HEK293 (cell line): Measurements from ENCODE around the gene TBPL1.

Source experiments
- CTCF ChIP-seq: fragments of 450-650 bp; formaldehyde crosslinking; IDR thresholded peaks from 2 replicates; pipeline ENCODE4 v1.5.1; 2016; ENCODE audit warnings: missing biosample characterization, missing genetic modification characterization
- ELK4 ChIP-seq: IDR thresholded peaks from 2 replicates; pipeline ENCODE4 v1.6.1; 2011; ENCODE audit warnings: mild to moderate bottlenecking, low read depth, low read length, borderline replicate concordance
- GLIS2 ChIP-seq: fragments of 450-650 bp; formaldehyde crosslinking; IDR thresholded peaks from 2 replicates; pipeline ENCODE4 v1.5.1; 2016; ENCODE audit warnings: missing biosample characterization, missing genetic modification characterization
- MEIS1 ChIP-seq: sonication (generic); formaldehyde crosslinking; IDR thresholded peaks from 2 replicates; pipeline ENCODE4 v1.8.1; 2022; ENCODE audit warnings: missing genetic modification reagents, mild to moderate bottlenecking, borderline replicate concordance
- PRDM1 ChIP-seq: fragments of 450-650 bp; formaldehyde crosslinking; IDR thresholded peaks from 2 replicates; pipeline ENCODE4; 2016; ENCODE audit warnings: missing biosample characterization, missing genetic modification characterization
- ZBTB1 ChIP-seq: fragments of 450-650 bp; formaldehyde crosslinking; IDR thresholded peaks from 2 replicates; pipeline ENCODE4 v1.5.1; 2016; ENCODE audit warnings: missing biosample characterization, missing genetic modification characterization
- ZBTB11 ChIP-seq: fragments of 450-650 bp; formaldehyde crosslinking; conservative IDR thresholded peaks from 2 replicates; pipeline ENCODE4 v1.5.1; 2016; ENCODE audit warnings: low read depth, missing biosample characterization, missing genetic modification characterization
- ZBTB21 ChIP-seq: fragments of 450-650 bp; formaldehyde crosslinking; IDR thresholded peaks from 2 replicates; pipeline ENCODE4 v1.5.1; 2017; ENCODE audit warnings: missing biosample characterization, missing genetic modification characterization
- ZBTB49 ChIP-seq: fragments of 450-650 bp; formaldehyde crosslinking; IDR thresholded peaks from 2 replicates; pipeline ENCODE4 v1.5.1; 2016; ENCODE audit warnings: missing biosample characterization, missing genetic modification characterization, low read depth
- ZBTB6 ChIP-seq: fragments of 450-650 bp; formaldehyde crosslinking; IDR thresholded peaks from 2 replicates; pipeline ENCODE4 v1.5.1; 2017; ENCODE audit warnings: missing biosample characterization, missing genetic modification characterization
- ZBTB7A ChIP-seq: fragments of 450-650 bp; formaldehyde crosslinking; IDR thresholded peaks from 2 replicates; pipeline ENCODE4 v1.5.1; 2016; ENCODE audit warnings: low read depth, missing biosample characterization, missing genetic modification characterization
- ZFP3 ChIP-seq: fragments of 450-650 bp; formaldehyde crosslinking; IDR thresholded peaks from 2 replicates; pipeline ENCODE4 v1.5.1; 2016; ENCODE audit warnings: low read depth, missing biosample characterization, missing genetic modification characterization
- ZNF146 ChIP-seq: fragments of 450-650 bp; formaldehyde crosslinking; IDR thresholded peaks from 2 replicates; pipeline ENCODE4 v1.5.1; 2016; ENCODE audit warnings: missing biosample characterization, missing genetic modification characterization
- ZNF16 ChIP-seq: fragments of 450-650 bp; formaldehyde crosslinking; IDR thresholded peaks from 2 replicates; pipeline ENCODE4 v1.5.1; 2016; ENCODE audit warnings: low read depth, missing biosample characterization, missing genetic modification characterization
- ZNF18 ChIP-seq: fragments of 450-650 bp; formaldehyde crosslinking; IDR thresholded peaks from 2 replicates; pipeline ENCODE4 v1.5.1; 2016; ENCODE audit warnings: missing biosample characterization, missing genetic modification characterization
- ZNF211 ChIP-seq: fragments of 450-650 bp; formaldehyde crosslinking; IDR thresholded peaks from 2 replicates; pipeline ENCODE4 v1.5.1; 2016; ENCODE audit warnings: low read depth, missing biosample characterization, missing genetic modification characterization
- ZNF362 ChIP-seq: fragments of 450-650 bp; formaldehyde crosslinking; IDR thresholded peaks from 2 replicates; pipeline ENCODE4 v1.5.1; 2016; ENCODE audit warnings: missing biosample characterization, missing genetic modification characterization
- ZNF416 ChIP-seq: fragments of 450-650 bp; formaldehyde crosslinking; IDR thresholded peaks from 2 replicates; pipeline ENCODE4 v1.5.1; 2016; ENCODE audit warnings: missing biosample characterization, missing genetic modification characterization
- ZNF473 ChIP-seq: fragments of 450-650 bp; formaldehyde crosslinking; IDR thresholded peaks from 2 replicates; pipeline ENCODE4 v1.5.1; 2017; ENCODE audit warnings: missing biosample characterization, missing genetic modification characterization
- ZNF48 ChIP-seq: fragments of 450-650 bp; formaldehyde crosslinking; IDR thresholded peaks from 2 replicates; pipeline ENCODE4 v1.5.1; 2016; ENCODE audit warnings: missing biosample characterization, missing genetic modification characterization
- ZNF548 ChIP-seq: fragments of 450-650 bp; formaldehyde crosslinking; IDR thresholded peaks from 2 replicates; pipeline ENCODE4 v1.5.1; 2016; ENCODE audit warnings: missing biosample characterization, missing genetic modification characterization
- ZNF624 ChIP-seq: fragments of 450-650 bp; formaldehyde crosslinking; IDR thresholded peaks from 2 replicates; pipeline ENCODE4 v1.5.1; 2017; ENCODE audit warnings: missing biosample characterization, missing genetic modification characterization
- ZNF776 ChIP-seq: fragments of 450-650 bp; formaldehyde crosslinking; IDR thresholded peaks from 2 replicates; pipeline ENCODE4 v1.5.0; 2017; ENCODE audit warnings: missing biosample characterization, missing genetic modification characterization, borderline replicate concordance
- ZSCAN18 ChIP-seq: fragments of 450-650 bp; formaldehyde crosslinking; IDR thresholded peaks from 2 replicates; pipeline ENCODE4 v1.5.1; 2016; ENCODE audit warnings: missing biosample characterization, missing genetic modification characterization

The TBPL1 gene

GRCh38 chr6:133983099-133983939 lies 30.3 kb downstream of the TBPL1 start (continued):
- TF ChIP-seq ZBTB6 (tag by site-specific recombination) (no peak), MEIS1 (no peak), ZNF473 (tag by site-specific recombination) (no peak), ZNF776 (tag by site-specific recombination) (no peak), ZNF211 (tag by site-specific recombination) (no peak), ZBTB1 (tag by site-specific recombination) (peak; percentile 66; the same call in 1 of the 2 replicates), ZNF48 (tag by site-specific recombination) (no peak), ZNF362 (peak; percentile 78), ZNF624 (tag by site-specific recombination) (no peak), ZBTB49 (tag by site-specific recombination) (no peak), ZNF18 (tag by site-specific recombination) (peak; percentile 61; the same call in 1 of the 2 replicates), ZNF146 (0 out of 2 replicates have a peak, but pooled peaks have one; percentile 4), ZFP3 (tag by site-specific recombination) (no peak), ZNF16 (tag by site-specific recombination) (no peak), ZBTB7A (tag by site-specific recombination) (no peak), ZNF416 (tag by site-specific recombination) (no peak), ZBTB11 (no peak), CTCF (tag by site-specific recombination) (peak; percentile 68; the same call in 1 of the 2 replicates), GLIS2 (no peak), ZBTB21 (tag by site-specific recombination) (no peak; the same call in 1 of the 2 replicates), PRDM1 (tag by site-specific recombination) (peak; percentile 78), ZNF548 (tag by site-specific recombination) (no peak), ZSCAN18 (no peak), ELK4 (no peak)
